ENCODE measurements around the gene NASP. TPM values are rescaled to one million over a fixed set of nuclear protein-coding genes. Genes with fewer than 3 reads are reported as not detected.

The NASP gene
- total and polyA plus RNA-seq, 2 of the 13 experiments (the other 11 are each of a cell fraction or from before 2014, with no cell fraction given): 132 to 256 TPM

GRCh38 chr1:45567911-45568310 lies 15.9 kb upstream of the NASP start:
- Histone ChIP-seq H3K4me3 (replicated peaks in 1 of 3; ENCODE audit: insufficient read depth in 1 of 3, low read depth in 2 of 3, low read length in 3 of 3) (no peak overlapping the region), H2AFZ (ENCODE audit: low read length) (no peak overlapping the region), H3K4me2 (ENCODE audit: low read depth, low read length) (no peak overlapping the region), H3K79me2 (ENCODE audit: insufficient read depth, low read length) (no peaks in the 10 kb centered on the region), H4K20me1 (ENCODE audit: insufficient read depth, low read length) (0 out of 2 replicates have a peak, but pooled peaks cover 6% of the 10 kb centered on the region), H3K27ac (ENCODE audit: extremely low read length, insufficient read depth, low read length) (no peak overlapping the region), H3K9ac (ENCODE audit: insufficient read depth, low read depth, low read length) (no peak overlapping the region), H3K27me3 (ENCODE audit: control insufficient read depth in 1 of 2, insufficient read depth in 2 of 2, low read length in 2 of 2) (no peaks in the 10 kb centered on the region), H3K4me1 (ENCODE audit: insufficient read depth, low read length) (no peaks in the 10 kb centered on the region), H3K36me3 (replicated peaks in 1 of 2; ENCODE audit: control insufficient read depth in 1 of 2, insufficient read depth in 2 of 2, low read length in 2 of 2) (peaks cover 19 to 53% of the 10 kb centered on the region in 2 experiments), H3K9me3 (ENCODE audit: low read length) (no peaks in the 10 kb centered on the region)
- ChIA-PET POLR2A (interaction anchor here (1.2 to 4.3 kb wide), 7 partner anchors 13 to 67 kb away, joined by 3 to 49 read pairs (median 9); partner anchors contain the start of genes AKR1A1, CCDC163, MMACHC and PRDX1), CTCF (ENCODE audit: low intra/inter-chr PET ratio, low total read pairs) (interaction anchor here (4.2 kb wide), 1 partner anchor 56 kb away, joined by 49 read pairs; no protein-coding TSS in a partner anchor)
- FAIRE-seq: no peak
- no peak for DNase-seq (ENCODE audit: low spot score)
- intact Hi-C loops (cut with micrococcal nuclease; ENCODE audit: unreplicated experiment): no loop called here
- WGBS (ENCODE audit: low lambda C conversion rate): 92% methylated on average over 6 of the region's 7 CpGs
- BruUV-seq (replicated peaks): no TSS peak
- in situ Hi-C loops (cut with HindIII; ENCODE audit: extremely low pct_ligation_motif_present, low pct_unique_long_range_greater_than_20kb): loop anchor here (5.0 kb wide), 1 partner anchor 56 kb away; no protein-coding TSS in a partner anchor
- no peak for ATAC-seq
- TF ChIP-seq ZBTB39 (CRISPR knock-in tag; IDR thresholded peaks at IDR 0.05): no peak
- TF ChIP-seq SP1 (IDR thresholded peaks at IDR 0.05): no peak
- TF ChIP-seq SP1 (CRISPR knock-in tag; IDR thresholded peaks at IDR 0.05): no peak
- no peak for TF ChIP-seq SYNCRIP (IDR thresholded peaks at IDR 0.05; ENCODE audit: insufficient read depth, low read depth, low read length)
- no peak for TF ChIP-seq SKI (IDR thresholded peaks at IDR 0.05; ENCODE audit: partially characterized antibody)
- TF ChIP-seq MED1 (CRISPR knock-in tag; IDR thresholded peaks at IDR 0.05): no peak
- TF ChIP-seq YY1 (IDR thresholded peaks at IDR 0.05; ENCODE audit: insufficient read depth, insufficient replicate concordance, low read depth, low read length): no peak

Measured in HepG2 (cell line).